HG03280 (cell line): ENCODE data around the gene TMEM273.

Experiments used
- ATAC-seq: cut with Tn5 transposase; IDR thresholded peaks from one replicate; pipeline ENCODE4 v1.9.1; 2021; ENCODE audit warnings: mild to moderate bottlenecking, moderate library complexity; ENCODE audit not compliant: unreplicated experiment

Gene TMEM273

DNA sequence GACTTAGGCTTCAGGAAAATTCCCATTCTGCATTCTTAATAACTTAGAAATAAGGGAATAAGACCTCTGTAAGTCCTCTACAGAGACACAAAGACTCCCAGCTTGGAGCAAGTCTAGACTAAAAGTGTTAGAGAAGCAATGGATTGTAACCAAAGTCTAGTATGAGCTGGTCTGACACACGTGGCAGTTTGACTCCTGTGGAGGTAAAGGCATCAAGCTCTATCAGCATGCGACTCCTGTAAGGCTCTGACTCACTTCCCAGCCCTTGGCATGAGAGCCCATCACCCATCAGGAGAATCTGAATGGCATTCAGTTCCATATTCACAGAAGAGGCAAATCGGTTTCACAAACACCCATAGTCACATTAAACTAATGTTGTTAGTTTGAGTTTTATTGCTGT is 68.4 kb downstream of the TMEM273 start:
- ATAC-seq = no peak

DNA sequence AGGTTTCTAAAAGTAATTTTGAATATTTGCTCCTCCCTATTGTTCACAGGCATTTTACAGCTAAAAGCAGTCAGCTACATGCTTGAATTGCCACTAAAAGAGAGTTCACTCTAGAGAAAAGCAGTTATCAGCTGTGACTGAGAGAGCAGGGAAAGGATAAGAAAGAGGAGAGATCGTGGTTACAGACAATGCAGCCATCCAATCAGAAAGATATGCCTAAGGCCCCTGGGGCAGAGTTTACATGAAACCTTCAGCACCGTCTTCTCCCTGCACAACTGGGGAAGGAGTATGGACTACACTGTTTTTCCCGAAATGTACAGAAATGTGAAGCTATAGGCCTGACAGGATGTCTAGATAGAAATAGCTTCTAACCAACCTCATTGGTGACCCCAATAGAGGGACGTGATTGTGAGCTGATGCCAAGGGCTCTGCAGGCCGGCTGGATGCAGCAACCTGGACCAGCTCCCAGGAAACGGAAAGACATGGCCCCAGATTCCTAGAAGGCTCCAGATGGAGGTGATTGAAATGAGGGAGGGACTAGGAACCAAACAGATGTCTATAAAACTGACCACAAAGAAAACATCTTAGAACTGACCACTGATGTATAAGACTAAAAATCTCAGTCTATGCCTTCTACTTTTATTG is 69.6 kb downstream of the TMEM273 start:
- ATAC-seq = no peak

DNA sequence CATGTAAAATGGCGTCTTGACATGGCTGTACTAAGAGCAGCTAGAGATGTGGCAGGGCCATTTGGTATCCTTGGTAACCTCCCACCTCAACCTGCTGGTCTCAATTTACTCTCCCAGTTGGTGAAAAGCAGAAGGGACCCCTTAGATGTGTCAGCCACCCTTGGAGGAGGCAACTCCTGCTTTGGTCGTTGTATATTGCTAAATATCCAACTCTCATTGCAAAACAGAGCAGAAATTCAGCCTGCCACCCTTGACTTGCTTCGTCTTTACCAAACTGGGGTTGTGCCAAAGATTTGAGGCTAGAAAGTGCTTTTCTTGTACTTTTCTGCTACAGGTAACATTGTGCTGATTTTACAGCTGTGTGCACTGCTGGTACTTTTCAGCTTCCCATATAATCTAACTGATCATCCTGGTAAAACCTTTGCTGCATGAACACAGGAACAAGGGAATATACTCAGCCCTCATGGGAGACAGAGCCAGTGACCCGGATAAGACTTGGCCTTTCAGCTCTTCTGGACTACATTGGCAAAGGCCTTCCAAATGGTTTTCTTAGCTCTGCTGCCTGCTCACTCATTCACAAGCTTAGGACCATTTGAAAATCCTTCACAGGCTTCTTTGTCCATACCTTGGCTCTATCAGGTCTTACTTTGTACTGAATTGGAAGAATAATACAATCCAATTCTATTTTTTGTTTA is 70.7 kb downstream of the TMEM273 start:
- ATAC-seq = no peak

DNA sequence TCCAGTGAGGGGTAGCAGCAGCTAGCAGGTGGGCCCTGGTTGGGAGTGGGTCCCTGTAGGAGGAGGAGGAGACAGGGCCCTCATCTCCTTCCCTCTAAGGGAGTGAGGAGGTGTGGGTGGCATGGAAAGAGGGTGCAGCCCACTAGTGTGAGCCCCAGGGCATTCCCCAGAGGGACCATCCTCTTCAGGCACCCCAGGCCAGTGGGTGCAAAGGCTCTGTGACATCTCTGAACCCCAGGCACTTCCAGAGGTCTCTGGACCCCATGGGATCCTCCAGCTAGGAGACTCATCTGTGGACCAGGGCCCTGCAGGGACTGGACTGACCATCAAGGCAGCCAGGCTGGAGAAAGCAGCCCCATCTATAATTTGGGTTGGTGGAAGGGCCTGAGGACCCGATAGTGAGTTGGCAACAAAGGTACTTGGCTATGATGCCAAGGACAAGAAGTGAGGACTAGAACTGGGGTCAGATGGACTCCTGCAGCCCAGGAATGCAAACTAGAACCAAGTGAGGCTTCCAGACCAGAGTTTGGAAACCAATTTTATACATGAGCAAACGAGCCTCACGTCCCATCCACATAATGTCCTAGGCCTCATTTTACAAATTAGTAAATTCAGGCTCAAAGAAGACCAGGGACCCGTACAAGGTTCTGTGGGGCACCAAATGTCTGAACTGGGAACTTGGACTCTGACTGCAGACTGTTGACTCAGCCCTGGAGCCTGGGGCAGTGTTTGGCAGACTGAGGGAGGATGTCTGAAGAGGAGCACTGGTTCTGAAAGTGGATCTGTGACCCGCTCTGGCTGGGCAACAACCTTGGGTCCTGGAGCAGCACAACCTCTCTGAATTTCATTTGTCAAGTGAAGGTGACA is 71.4 kb downstream of the TMEM273 start:
- ATAC-seq = no peak

DNA sequence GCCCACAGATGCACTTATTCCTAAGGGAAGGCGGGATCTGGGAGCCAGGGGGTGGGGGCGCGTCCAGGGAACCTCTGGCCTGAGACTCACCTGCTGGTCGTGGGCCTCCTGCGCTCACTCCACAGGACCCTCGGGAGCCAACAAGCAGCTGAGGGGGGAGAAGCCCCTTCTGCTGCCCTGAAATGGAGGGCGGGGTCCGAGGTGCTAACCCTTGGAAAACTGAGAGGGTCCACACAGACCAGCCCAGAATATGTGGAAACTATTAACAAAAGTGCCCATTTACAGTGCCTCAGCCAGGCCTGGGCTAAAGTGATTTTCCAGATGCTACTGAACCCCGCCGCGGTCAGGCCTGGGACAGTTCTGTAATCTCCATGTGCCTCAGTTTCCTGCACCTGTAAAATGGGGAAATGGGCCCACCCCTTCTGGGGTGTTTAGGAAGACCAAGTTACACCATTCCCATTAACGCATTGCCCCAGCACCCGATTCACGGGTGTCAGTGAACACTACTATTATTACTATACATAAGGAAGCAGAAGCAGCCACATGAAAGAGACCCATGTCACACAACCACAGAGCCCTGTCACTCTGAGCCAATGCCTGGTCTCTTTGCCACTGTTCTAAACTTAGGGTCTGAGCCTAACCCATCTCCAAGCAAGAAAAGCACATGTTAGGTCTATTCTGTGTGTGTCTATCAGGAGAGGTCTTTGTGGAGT is 72.2 kb downstream of the TMEM273 start:
- no peak for ATAC-seq

DNA sequence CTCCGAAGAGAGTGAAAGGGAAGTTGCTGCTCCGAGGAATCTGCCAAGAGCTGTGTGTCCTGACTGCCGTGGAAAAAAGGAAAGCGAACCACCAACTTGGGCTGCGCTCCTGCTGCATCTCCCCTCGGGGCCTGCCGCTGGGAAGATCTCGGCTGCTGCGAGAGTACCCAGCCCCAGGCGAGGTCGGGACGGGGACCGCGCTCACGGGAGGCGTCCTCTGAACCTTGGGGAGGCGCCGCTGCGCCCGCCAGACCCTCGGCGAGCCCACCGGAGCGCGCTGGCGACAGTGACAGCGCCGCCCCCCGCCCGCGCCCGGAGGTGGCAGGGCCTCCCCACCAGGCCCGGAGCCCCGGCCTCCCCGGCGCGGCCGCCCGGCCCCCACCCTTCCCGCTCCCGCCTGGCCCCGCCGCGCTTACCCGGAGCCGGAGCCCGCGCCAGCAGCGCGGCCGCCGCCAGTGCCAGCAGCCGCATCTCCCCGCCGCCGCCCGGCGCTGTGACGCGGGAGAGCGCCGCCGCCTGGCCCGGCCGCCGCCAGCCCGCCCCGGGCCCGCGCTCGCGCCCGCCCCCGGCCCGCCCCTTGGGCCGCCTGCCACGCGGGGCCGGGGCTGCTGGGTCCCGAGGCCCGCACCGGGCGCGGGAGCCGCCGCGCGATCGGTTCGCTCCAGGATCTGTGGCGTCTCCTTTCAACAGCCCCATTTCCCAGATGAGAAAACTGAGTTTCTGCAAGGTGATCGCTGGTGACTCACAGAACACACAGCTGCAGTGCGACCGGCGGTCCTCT is 73.0 kb downstream of the TMEM273 start, which contains the start of gene VSTM4:
Gene VSTM4 (minus strand): TSS at position 508 of the 781 bp plus-strand sequence. CDS start 37 bp downstream, at position 471.
- no peak for ATAC-seq

DNA sequence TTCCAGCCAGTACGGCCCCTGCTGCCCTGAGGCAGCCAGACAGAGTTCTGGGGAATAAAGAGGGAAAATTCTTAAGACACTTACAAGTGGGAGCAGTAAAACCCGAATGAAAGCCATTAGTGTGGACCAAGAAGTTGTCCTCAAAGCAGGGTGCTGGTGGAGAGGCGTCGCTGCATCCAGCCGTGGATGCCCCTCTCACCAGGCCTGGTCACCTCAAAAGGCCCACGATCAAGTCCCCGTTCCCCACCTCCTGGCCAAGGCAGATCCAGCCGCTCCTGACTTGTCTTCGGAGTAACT is 73.5 kb downstream of the TMEM273 start:
- no peak for ATAC-seq

DNA sequence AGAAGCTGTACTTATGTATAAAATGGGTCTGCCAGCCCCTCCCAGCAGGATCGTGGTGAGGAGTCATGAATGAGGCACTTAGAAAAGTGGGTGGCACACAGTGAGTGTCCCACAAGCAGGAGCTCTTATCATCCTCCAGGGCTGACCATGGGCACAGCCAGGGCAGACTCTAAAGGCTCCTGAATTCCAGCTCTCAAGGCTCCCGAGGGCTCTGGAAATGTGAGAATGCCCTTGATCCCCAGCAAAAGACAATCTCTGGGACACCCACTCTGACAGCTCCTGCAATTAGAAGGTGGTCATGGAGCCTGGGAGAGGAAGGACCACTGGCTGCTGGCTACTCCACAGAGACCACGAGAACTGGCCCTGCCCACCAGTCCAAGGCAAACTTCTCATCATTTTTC is 74.5 kb downstream of the TMEM273 start:
- no peak for ATAC-seq

DNA sequence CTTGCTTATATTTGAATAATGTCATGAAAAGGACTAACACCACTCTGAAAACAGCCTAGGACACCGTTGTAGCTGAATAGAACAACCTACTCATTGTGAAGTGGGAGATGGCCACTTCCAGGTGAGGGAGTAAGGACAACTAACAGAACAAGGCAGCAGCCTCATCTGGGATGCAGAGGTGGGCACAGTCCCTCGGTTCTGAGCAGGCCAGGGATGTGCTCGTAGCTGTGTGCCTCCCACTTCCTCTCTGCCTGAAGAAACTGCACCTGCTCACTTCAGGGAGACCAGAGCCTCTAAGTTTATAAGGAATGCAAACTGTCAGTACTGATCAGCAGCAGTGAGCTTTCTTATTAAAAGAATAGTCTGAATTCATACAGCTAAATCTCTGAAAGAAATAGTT is 75.3 kb downstream of the TMEM273 start:
- ATAC-seq = no peak

DNA sequence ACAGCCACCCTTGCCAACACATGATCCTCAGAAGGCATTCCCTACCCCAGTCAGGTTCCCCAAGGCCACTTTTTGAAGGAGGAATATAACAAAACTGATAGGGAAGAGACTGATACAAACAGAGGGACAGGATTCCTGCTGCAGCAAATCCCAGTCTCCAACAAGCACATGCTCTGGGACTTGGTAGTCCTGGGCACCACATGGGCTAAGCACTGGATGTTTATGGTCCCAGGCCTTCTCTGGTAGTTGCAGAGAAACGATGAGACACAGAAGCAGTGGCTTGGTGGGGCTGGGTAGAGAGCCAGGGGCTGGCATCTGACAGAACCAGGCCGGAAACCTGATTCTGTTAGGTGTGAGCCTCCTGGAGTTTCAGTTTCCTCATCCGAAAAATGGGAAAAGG is 76.1 kb downstream of the TMEM273 start:
- no peak for ATAC-seq

DNA sequence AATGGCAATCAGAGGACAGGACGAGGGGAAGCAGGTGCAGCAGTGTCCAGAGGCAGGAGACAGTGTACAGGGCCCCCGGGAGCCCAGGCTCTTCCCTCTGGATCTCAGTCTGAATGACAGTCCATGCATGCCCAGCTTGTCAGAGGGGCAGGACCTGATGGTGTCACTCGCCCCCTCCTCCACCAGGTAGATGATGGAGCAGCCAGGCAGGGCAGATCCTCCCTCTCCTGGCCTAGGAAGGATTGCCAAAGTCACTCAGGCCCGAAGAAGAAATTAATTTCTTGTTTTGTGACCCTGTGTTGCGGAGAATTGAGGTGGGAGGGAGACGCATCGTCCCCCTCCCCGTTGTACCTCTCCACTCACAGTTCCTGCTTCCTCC is 76.9 kb downstream of the TMEM273 start:
- no peak for ATAC-seq

DNA sequence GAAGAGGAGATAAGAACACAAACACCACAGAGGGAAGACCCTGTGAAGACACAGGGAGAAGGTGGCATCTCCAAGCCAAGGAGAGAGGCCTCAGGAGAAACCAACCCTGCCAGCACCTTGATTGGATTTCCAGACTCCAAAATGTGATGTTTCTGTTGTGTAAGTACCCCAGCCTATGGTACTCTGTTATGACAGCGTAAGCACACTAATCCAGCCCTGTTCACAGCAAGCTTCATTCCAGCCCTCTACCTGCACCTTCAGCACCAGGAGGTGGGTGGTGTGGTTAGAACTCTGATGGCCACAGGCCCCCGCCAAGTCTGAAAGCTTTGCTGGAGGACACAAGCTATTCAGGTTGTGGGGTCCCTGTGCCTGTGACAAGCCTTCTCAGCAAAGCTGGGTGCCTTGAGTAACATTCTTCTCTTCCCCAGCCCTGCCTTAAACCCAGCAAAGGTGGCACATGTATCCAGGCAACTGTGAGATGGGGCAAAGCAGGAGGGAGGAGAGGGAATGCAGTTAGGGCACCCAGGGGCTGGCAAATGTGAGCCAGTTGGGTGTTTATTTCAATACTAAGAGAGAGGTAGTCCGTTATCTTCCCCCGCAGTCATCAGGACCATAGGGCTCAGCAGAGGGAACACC is 77.4 kb downstream of the TMEM273 start:
- no peak for ATAC-seq

DNA sequence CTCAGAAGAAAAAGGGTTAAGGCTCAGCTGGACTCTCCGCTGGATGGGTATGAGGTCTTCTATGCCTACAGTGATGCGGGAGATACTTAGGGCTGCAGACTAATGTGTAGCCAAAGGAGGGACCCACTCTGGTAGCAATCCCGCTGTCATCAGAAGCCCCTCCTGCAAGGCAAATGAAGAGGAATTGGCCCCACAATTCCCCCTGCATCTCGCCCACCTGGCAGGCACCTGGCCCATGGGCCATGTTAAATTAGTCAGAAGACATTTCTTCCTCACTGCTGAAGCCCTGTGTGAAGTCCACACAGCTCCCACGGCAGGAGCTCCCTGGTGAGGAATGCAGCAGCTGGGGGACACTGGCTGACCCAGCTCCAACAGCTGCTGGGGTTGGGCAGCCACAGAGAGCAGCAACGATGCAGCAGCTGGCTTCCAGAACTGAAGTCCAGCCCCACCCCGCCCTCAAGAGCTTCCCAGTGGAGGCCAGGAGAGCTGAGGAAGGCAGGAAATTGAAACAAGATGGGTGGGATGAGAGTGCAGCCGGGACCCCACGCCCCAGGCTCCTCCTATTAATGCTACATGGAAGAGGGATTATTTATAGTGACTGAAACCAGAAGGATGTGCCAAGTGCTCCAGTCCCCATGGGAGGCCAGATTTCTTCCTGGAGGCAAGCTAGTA is 78.4 kb downstream of the TMEM273 start:
- ATAC-seq = no peak

DNA sequence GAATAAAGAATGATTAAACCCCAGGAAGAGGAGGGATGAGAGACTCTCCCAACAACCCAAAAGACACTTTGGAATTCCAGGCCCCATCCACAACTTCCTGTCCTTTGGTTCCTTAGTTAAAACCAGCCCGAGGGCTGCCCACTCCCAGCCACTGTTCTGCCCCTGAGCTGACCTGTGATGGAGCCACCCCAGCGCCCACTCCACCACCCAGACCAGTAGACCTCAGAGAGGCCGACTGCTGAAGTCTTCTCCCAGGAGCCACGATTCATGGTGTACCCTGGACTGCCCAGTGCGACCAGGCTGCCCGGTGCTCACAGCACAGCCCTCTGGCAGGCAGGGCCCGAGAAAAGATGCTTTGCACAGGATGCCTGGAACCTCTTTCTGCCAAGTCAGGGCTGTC is 79.5 kb downstream of the TMEM273 start:
- ATAC-seq = no peak

DNA sequence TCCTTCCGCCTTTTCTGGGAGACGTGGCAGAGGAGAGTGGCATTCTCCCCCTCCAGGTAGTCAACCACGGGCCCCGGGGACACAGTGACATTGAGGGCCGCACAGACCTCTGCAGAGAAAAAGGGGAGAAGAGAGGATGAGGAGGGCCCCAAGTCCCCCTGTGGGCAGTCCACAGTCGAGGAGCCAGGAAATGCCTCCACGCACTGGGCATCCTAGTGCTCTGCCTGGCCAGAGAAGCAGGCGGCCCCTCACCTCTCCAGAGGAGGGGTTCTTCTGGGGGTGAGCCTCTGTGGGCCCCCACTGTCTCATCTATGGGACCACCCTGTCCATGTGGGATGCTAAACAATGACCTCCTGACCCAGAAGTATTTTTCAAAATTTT is 80.3 kb downstream of the TMEM273 start:
- ATAC-seq = no peak

DNA sequence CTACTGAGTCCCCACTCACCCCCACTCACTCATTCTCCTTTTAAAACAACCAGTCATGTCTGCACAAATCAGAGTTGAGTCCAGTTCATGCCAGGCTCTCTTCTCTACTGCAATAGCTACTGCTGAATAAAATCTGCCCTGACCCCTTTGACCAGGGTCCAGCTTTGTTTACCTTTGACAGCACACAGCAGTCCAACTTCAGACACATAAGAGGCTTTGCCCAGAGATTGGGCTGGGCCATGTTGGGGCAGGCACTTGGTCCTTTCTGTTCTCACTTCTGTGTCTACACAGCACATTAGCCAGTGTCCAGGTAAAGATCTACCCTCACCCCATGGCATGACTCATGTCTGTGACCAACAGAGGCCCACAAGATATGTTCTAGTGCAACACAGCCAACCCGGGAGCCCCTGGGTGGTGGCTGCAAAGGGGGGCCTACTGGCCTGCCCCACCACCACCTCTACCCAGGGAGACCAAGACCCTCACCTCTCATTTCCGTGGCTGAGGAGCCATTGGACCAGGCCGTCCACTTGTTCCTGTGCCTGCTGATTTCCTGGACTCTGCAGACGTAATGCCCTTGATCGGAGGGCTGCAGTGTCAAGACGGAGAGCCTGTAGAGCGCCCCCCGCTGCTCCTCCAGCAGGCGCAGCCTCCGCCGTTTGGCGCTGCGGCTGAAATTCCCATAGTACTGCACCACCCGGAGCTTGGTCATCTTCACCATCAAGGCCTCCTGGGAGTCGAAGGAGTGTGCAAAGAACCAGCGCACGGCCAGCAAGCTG is 80.9 kb downstream of the TMEM273 start:
- ATAC-seq = no peak

DNA sequence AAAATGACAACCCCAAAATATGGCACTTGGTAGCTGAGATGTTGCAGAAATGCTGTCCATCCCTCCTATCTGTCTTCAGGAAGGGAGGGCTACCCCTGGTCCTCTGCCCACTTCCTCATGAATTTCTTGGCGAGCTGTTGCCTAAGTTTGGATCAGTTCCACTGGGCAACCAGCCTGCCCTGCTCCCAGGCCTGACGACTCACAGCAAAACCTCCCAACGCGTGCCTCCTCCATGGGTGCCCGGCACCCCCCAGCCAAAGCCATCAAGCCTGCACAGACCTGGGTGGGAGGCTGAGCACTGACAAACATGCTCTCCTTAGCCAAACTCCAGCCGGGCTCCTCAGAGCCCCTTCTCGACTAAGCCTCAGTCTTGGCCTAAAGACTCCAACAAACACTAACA is 81.7 kb downstream of the TMEM273 start:
- ATAC-seq = no peak

DNA sequence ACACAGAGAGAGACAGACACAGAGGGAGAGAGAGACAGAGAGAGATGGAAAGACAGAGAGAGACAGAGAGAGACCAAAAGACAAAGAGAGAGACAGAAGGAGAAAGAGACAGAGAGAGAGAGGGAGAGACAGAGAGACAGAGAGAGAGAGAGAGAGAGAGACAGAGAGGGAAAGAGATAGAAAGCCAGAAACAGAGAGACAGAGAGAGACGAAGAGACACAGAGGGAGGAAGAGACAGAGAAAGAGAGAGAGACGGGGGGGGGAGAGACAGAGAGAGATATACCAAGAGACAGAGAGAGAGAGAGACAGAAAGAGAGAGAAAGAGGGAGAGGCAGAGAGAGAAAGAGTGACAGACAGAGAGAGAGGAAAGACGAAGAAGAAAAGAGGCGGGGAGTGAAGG is 83.1 kb downstream of the TMEM273 start:
- ATAC-seq = no peak
